Measurements from ENCODE around the gene BEST4.

Gene BEST4

DNA sequence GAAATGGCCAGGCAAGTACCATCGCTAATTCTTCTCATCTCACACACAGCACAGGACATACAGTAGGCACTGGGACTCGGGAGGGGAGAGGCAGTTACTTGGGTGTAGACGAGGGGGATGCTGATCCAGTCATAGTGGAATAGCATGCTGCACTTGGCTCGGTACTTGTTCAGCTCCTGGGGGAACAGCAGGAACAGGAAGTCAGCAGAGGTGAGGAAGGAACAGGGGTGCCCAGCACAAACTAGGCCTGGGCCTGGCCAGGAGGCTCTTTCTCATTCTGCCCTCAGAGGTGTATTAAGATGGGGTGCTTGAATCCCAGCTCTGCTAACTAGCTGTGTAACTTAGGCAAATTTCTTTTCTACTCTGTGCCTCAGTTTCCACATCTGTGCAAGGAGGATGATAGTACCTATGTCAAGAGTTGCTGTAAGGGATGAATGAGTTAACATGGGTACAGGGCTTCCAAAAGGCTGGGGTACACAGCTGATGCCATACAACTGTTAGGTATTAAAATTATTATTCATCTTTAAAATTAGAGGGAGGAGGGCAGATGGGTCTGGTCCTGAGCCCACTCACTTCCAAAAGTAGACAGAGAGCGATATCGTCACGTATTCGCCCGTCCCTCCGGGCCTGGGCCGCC lies 2.4 kb downstream of the BEST4 start:
- H3K27ac Mint-ChIP-seq: no peak overlapping the region
- CTCF ChIA-PET: interaction anchor here (0.7 to 3.6 kb wide), 10 partner anchors 7 to 520 kb away, joined by 3 to 20 read pairs (median 4); partner anchors contain the start of genes HECTD3, RNU5D-1, RPS8 and UROD

DNA sequence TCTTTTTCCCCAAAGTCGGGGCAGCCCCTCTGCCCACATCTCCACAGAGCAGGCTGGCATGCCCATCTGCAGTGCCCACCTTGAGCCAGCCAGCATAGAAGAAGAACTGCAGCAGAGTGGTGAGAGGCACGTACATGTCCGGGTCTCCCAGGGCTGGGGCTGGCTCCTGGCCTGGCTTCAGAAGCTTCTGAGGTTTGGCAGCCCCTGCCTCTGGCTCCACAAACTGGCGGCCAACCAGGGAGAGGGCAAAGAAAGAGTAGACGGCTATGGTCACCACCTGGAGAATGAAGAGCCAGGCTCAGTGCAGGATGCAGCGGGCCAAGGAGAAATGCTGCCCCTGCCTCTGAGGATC lies 3.0 kb downstream of the BEST4 start:
- Mint-ChIP-seq H3K36me3 (peaks cover 23% of the 10 kb centered on the region), H3K9me3 (no peaks in the 10 kb centered on the region), H3K4me1 (peaks cover 45% of the 10 kb centered on the region), H3K4me3 (peak overlapping the region; percentile 68), H3K27ac (peak overlapping the region; percentile 80), H3K27me3 (peaks cover 18% of the 10 kb centered on the region)
- CTCF ChIA-PET: interaction anchor here (0.7 to 3.6 kb wide), 12 partner anchors 8 to 520 kb away, joined by 3 to 20 read pairs (median 4); partner anchors contain the start of genes HECTD3, RNU5D-1, RPS8 and UROD
- DNase-seq: no peak

More for the DNA sequence above, 2.4 kb downstream of the BEST4 start:
- Mint-ChIP-seq H3K4me1 (peaks cover 40% of the 10 kb centered on the region), H3K4me3 (peak overlapping the region; percentile 68), H3K9me3 (no peaks in the 10 kb centered on the region), H3K36me3 (peaks cover 18% of the 10 kb centered on the region), H3K27me3 (peaks cover 18% of the 10 kb centered on the region)
- no peak for DNase-seq

DNA sequence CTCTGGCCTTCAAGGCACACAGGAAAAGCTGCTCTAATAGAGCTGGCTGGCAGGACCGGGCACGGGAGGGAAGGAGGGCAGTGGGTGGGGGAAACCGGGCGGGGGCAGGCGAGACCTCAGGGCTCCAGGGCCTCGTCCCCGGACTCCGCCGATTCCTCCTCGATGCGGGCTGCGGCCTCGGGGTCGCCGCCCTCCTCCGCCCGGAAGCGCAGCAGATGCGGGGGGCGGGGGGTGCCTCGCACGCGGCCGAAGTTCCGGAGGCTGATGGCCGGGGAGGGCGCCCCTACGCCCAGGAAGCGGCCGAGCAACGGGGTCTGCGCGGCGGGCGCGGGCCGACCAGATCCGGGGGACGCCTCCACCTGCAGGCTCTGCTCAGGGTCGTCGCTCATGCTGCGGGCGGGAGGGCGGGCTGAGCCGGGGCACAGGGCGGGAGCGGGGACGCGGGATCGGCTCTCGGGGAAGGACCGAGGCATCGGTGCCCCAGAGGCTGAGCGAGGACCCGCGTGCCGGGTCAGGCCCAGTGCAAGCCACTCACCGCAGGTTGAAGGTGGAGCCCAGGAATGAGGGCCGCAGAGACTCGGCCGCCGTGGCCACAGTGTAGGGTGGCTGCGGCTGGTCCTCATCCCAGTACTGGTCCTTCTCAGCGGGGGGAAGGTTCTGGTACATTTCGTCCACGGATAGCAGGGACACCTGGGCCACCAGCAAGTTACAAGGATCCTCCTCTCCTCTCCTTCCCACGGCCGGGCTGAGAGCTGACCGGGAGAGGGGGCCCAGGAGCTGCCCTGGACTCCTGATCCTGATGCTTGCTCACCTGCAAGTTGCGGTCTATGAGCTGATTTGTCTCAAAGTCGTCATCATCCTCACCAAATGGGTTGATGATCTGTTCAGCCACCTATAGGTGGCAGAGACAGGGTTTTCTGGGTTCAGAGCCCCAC lies 3.6 kb downstream of the BEST4 start:
- CTCF ChIA-PET: interaction anchor here (0.7 to 3.6 kb wide), 14 partner anchors 9 to 521 kb away, joined by 3 to 20 read pairs (median 3); partner anchors contain the start of genes HECTD3, RNU5D-1, RPS8 and UROD
- H3K27me3 Mint-ChIP-seq: peaks cover 15% of the 10 kb centered on the region

GRCh38 chr1:44783697-44784093 lies 4.3 kb downstream of the BEST4 start:
- Mint-ChIP-seq H3K9me3 (no peaks in the 10 kb centered on the region), H3K27me3 (peaks cover 8% of the 10 kb centered on the region), H3K4me3 (peak overlapping the region; percentile 66), H3K36me3 (peaks cover 35% of the 10 kb centered on the region), H3K27ac (peak overlapping the region; percentile 70), H3K4me1 (peaks cover 54% of the 10 kb centered on the region)
- DNase-seq: no peak
- CTCF ChIA-PET: interaction anchor here (0.7 to 3.6 kb wide), 7 partner anchors 8 to 227 kb away, joined by 3 to 13 read pairs (median 3); partner anchors contain the start of genes HECTD3, RNU5D-1 and RPS8

More for the DNA sequence above, 3.6 kb downstream of the BEST4 start:
- H3K27ac Mint-ChIP-seq: peak overlapping the region; percentile 80
- peaks cover 28% of the 10 kb centered on the region for H3K36me3 Mint-ChIP-seq
- peak; percentile 60 for DNase-seq
- peaks cover 47% of the 10 kb centered on the region for H3K4me1 Mint-ChIP-seq
- peak overlapping the region; percentile 68 for H3K4me3 Mint-ChIP-seq
- H3K9me3 Mint-ChIP-seq: no peaks in the 10 kb centered on the region

DNA sequence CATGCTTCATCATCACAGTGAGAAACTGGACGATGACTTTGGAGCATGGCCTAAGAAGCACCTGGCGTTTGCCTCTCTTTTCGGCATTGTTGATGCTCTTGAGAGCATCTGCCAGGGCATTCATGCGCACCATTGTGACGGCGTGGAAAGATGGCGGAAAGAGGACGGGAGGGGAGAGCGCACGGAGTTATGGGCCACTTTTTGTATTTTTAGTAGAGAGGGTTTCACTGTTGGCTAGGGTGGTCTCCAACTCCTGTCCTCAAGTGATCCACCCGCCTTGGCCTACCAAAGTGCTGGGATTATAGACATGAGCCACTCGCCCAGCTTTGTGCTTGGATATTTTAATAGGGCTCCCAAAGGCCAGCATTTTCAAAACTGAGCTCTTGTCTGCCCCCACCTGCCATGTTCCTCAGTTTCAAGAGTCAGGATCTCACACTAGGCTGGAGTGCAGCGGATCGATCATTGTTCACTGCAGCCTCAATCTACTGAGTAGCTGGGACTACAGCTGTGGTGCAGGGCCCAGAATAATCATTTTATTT lies 7.3 kb downstream of the BEST4 start:
- Mint-ChIP-seq H3K27me3 (no peaks in the 10 kb centered on the region), H3K4me1 (peaks cover 71% of the 10 kb centered on the region), H3K36me3 (peaks cover 63% of the 10 kb centered on the region), H3K27ac (no peak overlapping the region), H3K9me3 (no peaks in the 10 kb centered on the region), H3K4me3 (no peak overlapping the region)
- no peak for DNase-seq
- CTCF ChIA-PET: interaction anchor here (0.6 to 2.1 kb wide), 3 partner anchors 10 to 231 kb away, joined by 3 to 9 read pairs (median 3); partner anchors contain the start of gene UROD

DNA sequence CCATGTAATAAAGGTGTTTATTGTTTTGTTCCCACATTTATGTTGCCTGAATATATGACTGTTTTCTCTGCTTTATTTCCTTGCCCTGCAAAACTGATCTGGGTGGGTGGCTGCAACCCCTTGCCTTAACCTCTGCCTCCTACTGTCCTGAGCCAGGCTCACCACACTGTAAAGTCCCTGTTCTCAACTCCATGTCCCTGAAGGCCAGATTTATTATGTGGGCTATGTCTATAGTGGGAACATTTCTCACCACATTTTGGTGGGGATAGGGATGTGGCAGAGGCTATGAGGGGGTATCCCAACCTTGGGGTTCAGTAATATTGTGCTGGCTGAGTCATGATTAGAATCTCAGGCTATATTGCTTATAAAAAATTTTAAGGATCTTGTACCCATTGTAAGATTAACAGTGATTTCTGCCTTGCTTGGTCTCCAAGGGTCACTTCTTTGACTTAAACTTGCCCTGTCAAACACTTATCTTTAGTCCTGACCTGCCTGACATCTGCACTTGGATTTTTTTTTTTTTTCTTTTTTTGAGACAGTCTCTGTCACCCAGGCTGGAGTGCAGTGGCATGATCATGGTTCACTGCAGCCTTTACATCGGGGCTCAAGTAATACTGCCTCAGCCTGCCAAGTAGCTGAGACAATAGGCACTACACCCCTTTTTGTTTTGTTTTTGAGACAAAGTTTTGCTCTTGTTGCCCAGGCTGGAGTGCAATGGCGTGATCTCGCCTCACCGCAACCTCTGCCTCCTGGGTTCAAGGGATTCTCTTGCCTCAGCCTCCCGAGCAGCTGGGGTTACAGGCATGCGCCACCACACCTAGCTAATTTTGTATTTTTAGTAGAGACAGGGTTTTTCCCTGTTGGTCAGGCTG lies 9.0 kb downstream of the BEST4 start:
- no peaks in the 10 kb centered on the region for H3K9me3 Mint-ChIP-seq

DNA sequence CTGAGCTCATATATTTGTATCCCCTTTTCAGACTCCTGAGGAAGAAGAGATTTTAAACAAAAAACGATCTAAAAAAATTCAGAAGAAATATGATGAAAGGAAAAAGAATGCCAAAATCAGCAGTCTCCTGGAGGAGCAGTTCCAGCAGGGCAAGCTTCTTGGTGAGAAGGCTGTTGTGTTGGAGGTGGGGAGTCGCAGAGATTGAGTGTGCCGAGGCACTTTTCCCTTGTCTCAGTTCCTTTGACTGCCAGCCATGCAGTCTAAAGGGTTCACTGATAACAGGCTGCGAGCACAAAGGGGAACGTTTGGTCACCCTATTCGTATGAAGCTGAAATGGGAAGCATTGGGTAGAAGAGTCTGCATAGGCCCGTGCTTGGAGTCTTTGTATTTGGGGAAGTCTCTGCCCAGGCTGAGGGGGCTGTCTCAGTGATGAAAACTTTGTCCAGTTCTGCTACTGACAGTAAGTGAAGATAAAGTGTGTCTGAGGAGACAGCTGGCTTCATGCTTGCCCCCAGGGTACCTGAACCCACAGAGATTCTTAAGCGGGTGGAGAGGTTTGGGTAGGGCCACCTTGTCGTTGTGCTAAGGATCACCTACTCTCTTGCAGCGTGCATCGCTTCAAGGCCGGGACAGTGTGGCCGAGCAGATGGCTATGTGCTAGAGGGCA lies 9.9 kb downstream of the BEST4 start:
- Mint-ChIP-seq H3K4me1 (peaks cover 60% of the 10 kb centered on the region), H3K9me3 (no peaks in the 10 kb centered on the region), H3K27me3 (no peaks in the 10 kb centered on the region), H3K27ac (peak overlapping the region; percentile 77), H3K36me3 (peaks cover 64% of the 10 kb centered on the region), H3K4me3 (peak overlapping the region; percentile 88)
- DNase-seq: no peak
- CTCF ChIA-PET: interaction anchor here (0.8 to 1.1 kb wide), 2 partner anchors 12 to 49 kb away, joined by 3 read pairs; no protein-coding TSS in a partner anchor

More for the DNA sequence above, 9.0 kb downstream of the BEST4 start:
- Mint-ChIP-seq H3K4me3 (peak overlapping the region; percentile 49), H3K27me3 (no peaks in the 10 kb centered on the region), H3K27ac (peak overlapping the region; percentile 77), H3K4me1 (peaks cover 65% of the 10 kb centered on the region), H3K36me3 (peaks cover 68% of the 10 kb centered on the region)
- DNase-seq: no peak
- CTCF ChIA-PET: no interaction called here

DNA sequence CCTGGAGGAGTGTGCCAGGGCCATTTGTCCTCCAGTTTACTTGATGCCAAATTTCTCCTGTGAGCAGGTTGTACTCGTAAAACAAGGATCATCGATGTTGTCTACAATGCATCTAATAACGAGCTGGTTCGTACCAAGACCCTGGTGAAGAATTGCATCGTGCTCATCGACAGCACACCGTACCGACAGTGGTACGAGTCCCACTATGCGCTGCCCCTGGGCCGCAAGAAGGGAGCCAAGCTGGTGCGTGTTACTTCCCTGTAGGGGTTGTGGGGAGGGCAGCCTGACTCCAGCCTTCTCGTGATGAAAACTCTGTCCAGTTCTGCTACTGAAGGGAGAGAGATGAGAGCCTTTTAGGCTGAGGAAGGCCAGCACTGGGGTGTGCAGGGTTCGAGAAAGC lies 10.4 kb downstream of the BEST4 start:
- peaks cover 58% of the 10 kb centered on the region for H3K4me1 Mint-ChIP-seq
- peaks cover 64% of the 10 kb centered on the region for H3K36me3 Mint-ChIP-seq
- H3K27me3 Mint-ChIP-seq: no peaks in the 10 kb centered on the region
- CTCF ChIA-PET: interaction anchor here (0.8 to 1.1 kb wide), 2 partner anchors 13 to 48 kb away, joined by 3 read pairs; no protein-coding TSS in a partner anchor
- H3K27ac Mint-ChIP-seq: peak overlapping the region; percentile 56
- H3K4me3 Mint-ChIP-seq: peak overlapping the region; percentile 88
- H3K9me3 Mint-ChIP-seq: no peaks in the 10 kb centered on the region
- no peak for DNase-seq

GRCh38 chr1:44776730-44777068 lies 11.3 kb downstream of the BEST4 start:
- Mint-ChIP-seq H3K4me1 (peaks cover 54% of the 10 kb centered on the region), H3K27ac (peak overlapping the region; percentile 97), H3K9me3 (no peaks in the 10 kb centered on the region), H3K4me3 (peak overlapping the region; percentile 88), H3K27me3 (no peaks in the 10 kb centered on the region), H3K36me3 (peaks cover 60% of the 10 kb centered on the region)
- CTCF ChIA-PET: interaction anchor here (0.9 kb wide), 1 partner anchor 523 kb away, joined by 3 read pairs; no protein-coding TSS in a partner anchor
- DNase-seq: no peak

GRCh38 chr1:44775930-44776729 lies 11.8 kb downstream of the BEST4 start:
- Mint-ChIP-seq H3K4me1 (peaks cover 51% of the 10 kb centered on the region), H3K27ac (peak overlapping the region; percentile 97), H3K4me3 (peak overlapping the region; percentile 88), H3K27me3 (no peaks in the 10 kb centered on the region), H3K36me3 (peaks cover 54% of the 10 kb centered on the region), H3K9me3 (no peaks in the 10 kb centered on the region)
- peak; percentile 46 for DNase-seq
- CTCF ChIA-PET: interaction anchor here (0.7 to 2.2 kb wide), 4 partner anchors 8 to 523 kb away, joined by 3 to 13 read pairs (median 4); partner anchors contain the start of gene PLK3

- peaks cover 49% of the 10 kb centered on the region for H3K4me1 Mint-ChIP-seq
- H3K27ac Mint-ChIP-seq: peak within 1 kb of the TSS; percentile 97
- peaks cover 47% of the 10 kb centered on the region for H3K36me3 Mint-ChIP-seq
- CTCF ChIA-PET: interaction anchor here (0.6 to 2.2 kb wide), 5 partner anchors 9 to 524 kb away, joined by 3 to 13 read pairs (median 3); partner anchors contain the start of gene PLK3
- no peaks in the 10 kb centered on the region for H3K27me3 Mint-ChIP-seq
- H3K9me3 Mint-ChIP-seq: no peaks in the 10 kb centered on the region
- H3K4me3 Mint-ChIP-seq: peak within 1 kb of the TSS; percentile 88
- DNase-seq: peak; percentile 93
These were observed 12.7 kb downstream of the BEST4 start, which contains the start of gene RPS8 for GRCh38 chr1:44775078-44775929. Gene RPS8, plus strand, starts transcription at chr1:44775540. Its CDS starts 57 bp downstream, at chr1:44775597.

All from activated naive CD4-positive, alpha-beta T cell treated with anti-CD3 and anti-CD28 coated beads, Interleukin-2, amount 10 ng/mL, durations not matched to agents 7 days and 5 days (primary cell).